HepG2 (cell line): ENCODE results near the gene MLANA. TPM values are rescaled to one million over a fixed set of nuclear protein-coding genes. Genes with fewer than 3 reads are reported as not detected.

Source experiments
- ATAC-seq: fragments of 200-7000 bp; cut with Tn5 transposase; 3 replicates; pipeline ENCODE4 v1.9.1; 2020; ENCODE audit warnings: mild to moderate bottlenecking, moderate library complexity
- BruUV-seq: library from RNA; stranded (reverse); fragments of 400-500 nt; replicated peaks from 2 replicates; lab custom pipeline; 2021; lab: Mats Ljungman, UMichigan
- CTCF ChIA-PET: fragments of 300-600 bp; formaldehyde crosslinking; extraction: SDS; loops from one replicate; lab custom pipeline; 2021; ENCODE audit warnings: low total read pairs, inconsistent platforms, low intra/inter-chr PET ratio; lab: Yijun Ruan, JAX
- POLR2A ChIA-PET: fragments of 350-600 bp; sonication (Branson Sonifier 250); formaldehyde crosslinking; loops from one replicate; lab custom pipeline; 2020; ENCODE audit warnings: antibody characterized with exemption, inconsistent platforms; lab: Yijun Ruan, JAX
- DNase-seq: peaks from one replicate; pipeline ENCODE4 v3.0.0-alpha.2; 2015; ENCODE audit warnings: low spot score
- FAIRE-seq: peaks from 3 replicates; lab custom pipeline; 2011; peaks lifted over from hg19 to GRCh38; lab: Jason Lieb, UNC
- H2AFZ ChIP-seq: one replicate; pipeline ENCODE4 v1.6.1; 2011; ENCODE audit warnings: low read length, inconsistent platforms
- H3K27ac ChIP-seq: fragments of 300-600 bp; 3 replicates; pipeline ENCODE4 v1.8.0; 2011; ENCODE audit warnings: mixed run types, mild to moderate bottlenecking, mixed read lengths, low read length, inconsistent platforms; ENCODE audit not compliant: insufficient read depth; ENCODE audit errors: extremely low read length
- H3K27me3 ChIP-seq, 2 experiments: fragments of 200-600 bp in 1 of 2; 2 replicates in 1 of 2; 3 replicates in 1 of 2; pipeline versions ENCODE4 v1.6.0 to v1.8.0; 2011; ENCODE audit warnings: low read length in 2 of 2, mild to moderate bottlenecking in 2 of 2, moderate library complexity in 2 of 2, inconsistent platforms in 1 of 2; ENCODE audit not compliant: insufficient read depth in 2 of 2, control insufficient read depth in 1 of 2
- H3K36me3 ChIP-seq, 2 experiments: fragments of 200-600 bp in 1 of 2; replicated peaks in 1 of 2; 2 replicates in 1 of 2; 3 replicates in 1 of 2; pipeline versions ENCODE4 v1.5.1 to v1.8.0; 2011; ENCODE audit warnings: low read length in 2 of 2, inconsistent platforms in 1 of 2; ENCODE audit not compliant: insufficient read depth in 2 of 2, control insufficient read depth in 1 of 2
- H3K4me1 ChIP-seq: 2 replicates; pipeline ENCODE4 v1.5.1; 2012; ENCODE audit warnings: low read length, inconsistent platforms; ENCODE audit not compliant: insufficient read depth
- H3K4me2 ChIP-seq: 2 replicates; pipeline ENCODE4 v1.6.0; 2011; ENCODE audit warnings: low read depth, low read length, inconsistent platforms
- H3K4me3 ChIP-seq, 3 experiments: fragments of 200-600 bp in 1 of 3; sonication (generic), shearing (Covaris generic) in 1 of 3; replicated peaks in 1 of 3; 2 replicates each; pipeline ENCODE4 v1.5.1; 2011 to 2016; ENCODE audit warnings: low read length in 3 of 3, inconsistent platforms in 2 of 3, low read depth in 2 of 3, mild to moderate bottlenecking in 2 of 3, control low read depth in 1 of 3, mixed read lengths in 1 of 3; ENCODE audit not compliant: insufficient read depth in 1 of 3
- H3K79me2 ChIP-seq: one replicate; pipeline ENCODE4 v1.6.1; 2011; ENCODE audit warnings: low read length, inconsistent platforms; ENCODE audit not compliant: insufficient read depth
- H3K9ac ChIP-seq: 2 replicates; pipeline ENCODE4 v1.6.0; 2011; ENCODE audit warnings: mild to moderate bottlenecking, low read depth, low read length, inconsistent platforms; ENCODE audit not compliant: insufficient read depth
- H3K9me3 ChIP-seq: 2 replicates; pipeline ENCODE4 v1.5.1; 2012; ENCODE audit warnings: mild to moderate bottlenecking, low read length
- H4K20me1 ChIP-seq: 2 replicates; pipeline ENCODE4 v1.6.0; 2011; ENCODE audit warnings: inconsistent platforms, mild to moderate bottlenecking, low read length, moderate library complexity; ENCODE audit not compliant: insufficient read depth
- NR2F6 ChIP-seq, 2 experiments: IDR thresholded peaks; 2 replicates each; pipeline ENCODE4 v1.6.1; 2016; ENCODE audit warnings: antibody characterized with exemption in 1 of 2, mild to moderate bottlenecking in 1 of 2
- RXRA ChIP-seq: sonication (generic); formaldehyde crosslinking; IDR thresholded peaks from 2 replicates; pipeline ENCODE4 v1.5.1; 2020; ENCODE audit warnings: missing genetic modification reagents
- SRSF9 ChIP-seq: fragments of 200-400 bp; formaldehyde crosslinking; IDR thresholded peaks from 2 replicates; pipeline ENCODE4 v1.6.1; 2018; ENCODE audit warnings: borderline replicate concordance, mild to moderate bottlenecking, low read depth, low read length; ENCODE audit not compliant: insufficient read depth, poor library complexity, severe bottlenecking
- TARDBP ChIP-seq: sonication (generic); formaldehyde crosslinking; IDR thresholded peaks from 2 replicates; pipeline ENCODE4 v1.8.0; 2022; ENCODE audit warnings: mild to moderate bottlenecking, missing genetic modification reagents
- TGIF2 ChIP-seq: IDR thresholded peaks from 2 replicates; pipeline ENCODE4 v1.6.1; 2016; ENCODE audit warnings: control low read depth, missing compliant biosample characterization
- ZBTB1 ChIP-seq: sonication (generic); formaldehyde crosslinking; IDR thresholded peaks from 2 replicates; pipeline ENCODE4 v1.4.0; 2020; ENCODE audit warnings: missing genetic modification reagents, borderline replicate concordance
- ZBTB38 ChIP-seq: sonication (generic); formaldehyde crosslinking; IDR thresholded peaks from 2 replicates; pipeline ENCODE4 v1.5.1; 2020; ENCODE audit warnings: mild to moderate bottlenecking, missing genetic modification reagents
- ZNF235 ChIP-seq: sonication (generic); formaldehyde crosslinking; IDR thresholded peaks from 2 replicates; pipeline ENCODE4 v1.8.1; 2023; ENCODE audit warnings: mild to moderate bottlenecking, missing genetic modification reagents, borderline replicate concordance
- ZNF570 ChIP-seq: sonication (generic); formaldehyde crosslinking; IDR thresholded peaks from 2 replicates; pipeline ENCODE4 v1.4.0; 2020; ENCODE audit warnings: mild to moderate bottlenecking, missing genetic modification reagents, borderline replicate concordance
- ZNF629 ChIP-seq: sonication (generic); formaldehyde crosslinking; conservative IDR thresholded peaks from 2 replicates; pipeline ENCODE4 v1.5.0; 2020; ENCODE audit warnings: missing genetic modification reagents
- ZNF703 ChIP-seq: sonication (generic); formaldehyde crosslinking; IDR thresholded peaks from 2 replicates; pipeline ENCODE4 v1.5.1; 2020; ENCODE audit warnings: missing genetic modification reagents, mild to moderate bottlenecking, moderate library complexity, borderline replicate concordance
- WGBS: methylation state at CpG from one replicate; pipeline ENCODE4 v1.1.6; 2017; ENCODE audit warnings: low lambda C conversion rate; 5-methylcytosine and 5-hydroxymethylcytosine counted together
- in situ Hi-C: cut with HindIII; loops from 2 replicates; pipeline ENCODE4 v1.10.0; 2017; ENCODE audit warnings: low pct_unique_long_range_greater_than_20kb; ENCODE audit not compliant: extremely low pct_ligation_motif_present
- intact Hi-C: fragments of 100-400 bp; cut with micrococcal nuclease; formaldehyde crosslinking; loops from one replicate; pipeline ENCODE4 v1.10.0; 2022; ENCODE audit not compliant: unreplicated experiment
- polyA plus RNA-seq, 8 experiments: library from polyadenylated mRNA; depleted of rRNA in 3 of 8; stranded (reverse) in 7 of 8; unstranded in 1 of 8; fragments of >200 nt; fragmentation: Illumina TruSeq in 4 of 8; extraction: Trizol in 4 of 8; gene quantifications; 2 replicates each; pipeline versions ENCODE4 v1.2.1 to v1.2.3, GENCODE V29; 2011 to 2016; ENCODE audit warnings: low read depth in 4 of 8, missing spikeins in 1 of 8, mixed read lengths in 1 of 8; ENCODE audit not compliant: insufficient read depth in 1 of 8
- total RNA-seq, 5 experiments: library from RNA; depleted of rRNA; stranded (reverse); fragments of >200 nt; fragmentation: Illumina TruSeq; extraction: Trizol; gene quantifications; 2 replicates each; pipeline ENCODE4 v1.2.3, GENCODE V29; 2016; ENCODE audit warnings: low read depth in 1 of 5
- TF ChIP-seq, protein P1 (sequence below): sonication (generic); formaldehyde crosslinking; IDR thresholded peaks from 2 replicates; pipeline ENCODE4 v1.4.0; 2020; ENCODE audit warnings: mild to moderate bottlenecking, missing genetic modification reagents
- TF ChIP-seq, protein P2 (sequence below): IDR thresholded peaks from 2 replicates; pipeline ENCODE4 v1.6.1; 2016; ENCODE audit warnings: low read depth, borderline replicate concordance
- TF ChIP-seq, protein P3 (sequence below): fragments of 450-650 bp; IDR thresholded peaks from 2 replicates; pipeline ENCODE4 v1.6.1; 2017

MLANA gene
- total and polyA plus RNA-seq, 2 of the 13 experiments (the other 11 are each of a cell fraction or from before 2014, with no cell fraction given): 0.11 to 0.18 TPM

DNA sequence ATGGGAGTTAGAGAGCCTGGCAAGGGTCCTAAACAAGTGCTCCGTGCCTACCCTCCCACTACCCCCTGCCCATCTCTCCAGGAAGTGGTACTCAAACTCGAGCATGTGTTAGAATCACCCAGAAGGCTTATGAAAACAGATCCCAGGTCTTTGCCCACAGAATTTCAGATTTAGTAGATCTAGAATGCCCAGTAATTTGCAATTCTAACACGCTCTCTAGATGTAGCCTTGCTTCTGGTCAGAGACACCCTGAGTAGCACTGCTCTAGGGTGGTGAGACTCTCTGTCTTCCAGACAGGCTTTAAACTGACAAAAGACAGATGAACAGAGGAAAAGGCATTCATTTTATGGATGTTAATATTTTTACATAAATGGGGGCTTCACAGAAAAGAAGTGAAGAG, 37.1 kb upstream of the MLANA start:
- H3K79me2 ChIP-seq: no peaks in the 10 kb centered on the region
- no peak overlapping the region for H3K4me3 ChIP-seq
- no peak overlapping the region for H2AFZ ChIP-seq
- FAIRE-seq: no peak
- POLR2A ChIA-PET: no interaction called here
- no peak overlapping the region for H3K27ac ChIP-seq
- no peak for DNase-seq
- no peak for ATAC-seq
- H3K9ac ChIP-seq: no peak overlapping the region
- no peak overlapping the region for H3K4me2 ChIP-seq
- 39% methylated on average over 3 of the region's 3 CpGs for WGBS
- no TSS peak for BruUV-seq
- CTCF ChIA-PET: no interaction called here
- no peak for TF ChIP-seq TGIF2 (CRISPR knock-in tag)
- TF ChIP-seq RXRA (CRISPR knock-in tag): no peak
- no peaks in the 10 kb centered on the region for H3K4me1 ChIP-seq
- in situ Hi-C loops (no loop called here), intact Hi-C loops (no loop called here)
- no peaks in the 10 kb centered on the region for H3K36me3 ChIP-seq
- H4K20me1 ChIP-seq: no peaks in the 10 kb centered on the region
- H3K9me3 ChIP-seq: no peaks in the 10 kb centered on the region
- no peaks in the 10 kb centered on the region for H3K27me3 ChIP-seq

DNA sequence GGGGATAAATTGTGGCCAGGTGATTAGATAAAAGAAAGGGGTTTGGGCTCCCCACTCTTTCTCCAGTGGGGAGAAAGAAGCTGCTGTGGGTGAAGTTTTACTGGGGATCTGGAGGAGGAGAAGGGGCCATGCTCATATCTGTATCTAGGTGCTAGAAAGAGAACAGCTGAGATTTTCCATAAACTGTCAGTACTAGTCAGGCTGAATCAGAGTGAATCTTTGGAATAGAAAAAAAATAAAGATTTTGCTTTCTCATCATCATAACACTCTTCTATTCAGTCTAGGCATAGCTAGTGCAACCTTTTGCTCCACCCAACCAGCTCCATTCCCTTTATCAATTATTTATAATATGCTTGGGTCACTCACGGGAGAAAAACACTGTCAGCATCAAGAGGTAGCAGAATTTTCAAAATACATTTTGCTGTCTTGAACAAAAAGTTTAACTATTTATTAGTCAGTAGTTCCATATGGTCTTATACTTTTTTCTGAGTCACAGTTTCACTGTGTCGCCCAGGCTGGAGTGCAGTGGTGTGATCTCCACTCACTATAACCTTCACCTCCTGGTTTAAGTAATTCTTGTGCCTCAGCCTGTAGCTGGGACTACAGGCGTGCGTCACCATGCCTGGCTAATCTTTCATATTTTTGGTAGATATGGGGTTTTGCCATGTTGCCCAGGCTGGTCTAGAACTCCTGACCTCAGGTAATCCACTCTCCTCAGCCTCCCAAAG, 36.5 kb upstream of the MLANA start:
- no peaks in the 10 kb centered on the region for H4K20me1 ChIP-seq
- in situ Hi-C loops (no loop called here), intact Hi-C loops (no loop called here)
- no peak overlapping the region for H3K4me3 ChIP-seq
- H3K36me3 ChIP-seq: no peaks in the 10 kb centered on the region
- no peaks in the 10 kb centered on the region for H3K27me3 ChIP-seq
- H3K79me2 ChIP-seq: no peaks in the 10 kb centered on the region
- ATAC-seq (no peak), DNase-seq (no peak), FAIRE-seq (no peak)
- no peaks in the 10 kb centered on the region for H3K4me1 ChIP-seq
- no peak overlapping the region for H2AFZ ChIP-seq
- H3K4me2 ChIP-seq: no peak overlapping the region
- BruUV-seq: no TSS peak
- no peak overlapping the region for H3K27ac ChIP-seq
- WGBS: 81% methylated on average over 4 of the region's 4 CpGs
- H3K9ac ChIP-seq: no peak overlapping the region
- CTCF ChIA-PET: no interaction called here
- no peaks in the 10 kb centered on the region for H3K9me3 ChIP-seq
- POLR2A ChIA-PET: no interaction called here
- TF ChIP-seq NR2F6 (IDR thresholded peaks at IDR 0.05): no peak
- no peak for TF ChIP-seq NR2F6 (CRISPR knock-in tag; IDR thresholded peaks at IDR 0.05)
- TF ChIP-seq, protein P1, sequence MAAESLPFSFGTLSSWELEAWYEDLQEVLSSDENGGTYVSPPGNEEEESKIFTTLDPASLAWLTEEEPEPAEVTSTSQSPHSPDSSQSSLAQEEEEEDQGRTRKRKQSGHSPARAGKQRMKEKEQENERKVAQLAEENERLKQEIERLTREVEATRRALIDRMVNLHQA (CRISPR knock-in tag): no peak
- no peak for TF ChIP-seq ZBTB38 (CRISPR knock-in tag)
- TF ChIP-seq ZNF235 (CRISPR knock-in tag): no peak
- TF ChIP-seq TARDBP (CRISPR knock-in tag): no peak
- no peak for TF ChIP-seq ZNF629 (CRISPR knock-in tag)
- TF ChIP-seq, protein P2, sequence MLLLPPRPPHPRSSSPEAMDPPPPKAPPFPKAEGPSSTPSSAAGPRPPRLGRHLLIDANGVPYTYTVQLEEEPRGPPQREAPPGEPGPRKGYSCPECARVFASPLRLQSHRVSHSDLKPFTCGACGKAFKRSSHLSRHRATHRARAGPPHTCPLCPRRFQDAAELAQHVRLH (CRISPR knock-in tag): no peak
- no peak for TF ChIP-seq ZNF703 (CRISPR knock-in tag)
- TF ChIP-seq ZNF570 (CRISPR knock-in tag): no peak
- TF ChIP-seq, protein P3, sequence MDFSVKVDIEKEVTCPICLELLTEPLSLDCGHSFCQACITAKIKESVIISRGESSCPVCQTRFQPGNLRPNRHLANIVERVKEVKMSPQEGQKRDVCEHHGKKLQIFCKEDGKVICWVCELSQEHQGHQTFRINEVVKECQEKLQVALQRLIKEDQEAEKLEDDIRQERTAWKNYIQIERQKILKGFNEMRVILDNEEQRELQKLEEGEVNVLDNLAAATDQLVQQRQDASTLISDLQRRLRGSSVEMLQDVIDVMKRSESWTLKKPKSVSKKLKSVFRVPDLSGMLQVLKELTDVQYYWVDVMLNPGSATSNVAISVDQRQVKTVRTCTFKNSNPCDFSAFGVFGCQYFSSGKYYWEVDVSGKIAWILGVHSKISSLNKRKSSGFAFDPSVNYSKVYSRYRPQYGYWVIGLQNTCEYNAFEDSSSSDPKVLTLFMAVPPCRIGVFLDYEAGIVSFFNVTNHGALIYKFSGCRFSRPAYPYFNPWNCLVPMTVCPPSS: no peak
- TF ChIP-seq ZBTB1 (CRISPR knock-in tag): no peak
- TF ChIP-seq SRSF9: no peak
